ENCODE results near the gene ANTKMT.
"Not testable (repeated sequence)": the region's sequence is repeated elsewhere in the genome, so short reads cannot be mapped to it uniquely, and the experiment has no call there.

Gene ANTKMT

GRCh38 chr16:728890-729744, 8.2 kb downstream of the ANTKMT start:
- no peak for DNase-seq

GRCh38 chr16:729768-730665, 9.1 kb downstream of the ANTKMT start:
- DNase-seq = peak; percentile 20

GRCh38 chr16:730666-731509, 9.9 kb downstream of the ANTKMT start:
- peak; percentile 21 for DNase-seq

- DNase-seq = no peak
These were observed 11.4 kb downstream of the ANTKMT start for GRCh38 chr16:732332-732731.

GRCh38 chr16:732936-733335, 12.0 kb downstream of the ANTKMT start:
- no peak for DNase-seq

- no peak for DNase-seq
These were observed 12.6 kb downstream of the ANTKMT start for GRCh38 chr16:733382-734207.

- no peak for DNase-seq
These were observed 13.4 kb downstream of the ANTKMT start for GRCh38 chr16:734208-734980.

GRCh38 chr16:734981-735881, 14.3 kb downstream of the ANTKMT start:
- DNase-seq = no peak

GRCh38 chr16:735982-736453, 15.1 kb downstream of the ANTKMT start:
- DNase-seq = no peak

GRCh38 chr16:736936-737481, 16.1 kb downstream of the ANTKMT start:
- DNase-seq = no peak

GRCh38 chr16:739560-740458, 18.9 kb downstream of the ANTKMT start:
- DNase-seq = peak; percentile 28

GRCh38 chr16:740459-740763, 19.5 kb downstream of the ANTKMT start:
- no peak for DNase-seq

GRCh38 chr16:740764-741505, 20.0 kb downstream of the ANTKMT start, which contains the start of gene CIAO3:
CIAO3 (minus strand) TSS chr16:740997; CDS start chr16:740985, 12 bp downstream.
- peak; percentile 93 for DNase-seq

GRCh38 chr16:741986-742629, 21.2 kb downstream of the ANTKMT start:
- DNase-seq = no peak

GRCh38 chr16:742894-743293, 21.9 kb downstream of the ANTKMT start:
- DNase-seq = not testable (repeated sequence)

- DNase-seq = no peak
These were observed 23.0 kb downstream of the ANTKMT start for GRCh38 chr16:743794-744500.

- no peak for DNase-seq
These were observed 24.8 kb downstream of the ANTKMT start for GRCh38 chr16:745739-746138.

Data from femur (tissue), 1 donor.